Endothelial cell of umbilical vein (primary cell): ENCODE results near the gene MROH2A.

Experiments
- POLR2A ChIP-seq: IDR thresholded peaks from 2 replicates; pipeline ENCODE4 v1.6.1; 2012; ENCODE audit warnings: low read depth, mild to moderate bottlenecking, control low read depth, low read length
- TF ChIP-seq, protein P1 (sequence below), 2 donors: IDR thresholded peaks; 1 replicate in 1 of 2; 2 replicates in 1 of 2; pipeline ENCODE4 v1.5.1; 2011; ENCODE audit warnings: low read length in 2 of 2, mild to moderate bottlenecking in 2 of 2, moderate library complexity in 2 of 2, control low read depth in 1 of 2, inconsistent platforms in 1 of 2, low read depth in 1 of 2; ENCODE audit not compliant: insufficient read depth in 1 of 2; ENCODE audit errors: extremely low read depth in 1 of 2

DNA sequence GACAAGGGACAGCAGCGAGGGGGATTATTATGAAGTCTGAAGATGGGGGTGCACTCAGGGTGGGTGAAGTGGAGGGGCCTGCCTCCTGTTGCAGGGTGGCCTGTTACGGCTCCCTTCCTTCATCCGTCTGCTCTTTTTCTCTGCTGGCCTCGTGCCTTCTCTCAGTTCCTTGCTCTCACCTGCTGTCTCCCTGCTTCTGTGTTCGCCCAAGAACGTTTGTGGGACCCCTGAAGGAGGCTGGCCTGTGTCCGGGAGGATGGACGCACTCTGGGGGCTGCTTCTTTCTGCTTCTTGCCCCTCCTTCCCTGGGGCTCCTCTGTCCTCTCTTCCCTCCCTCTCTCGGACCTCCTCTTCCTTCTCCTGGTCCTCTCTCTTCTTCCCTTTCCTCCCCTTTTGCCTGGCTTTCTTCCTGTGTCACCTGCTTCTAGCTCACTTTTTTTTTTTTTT lies 13.8 kb downstream of the MROH2A start:
- TF ChIP-seq POLR2A: no peak
- TF ChIP-seq, protein P1, sequence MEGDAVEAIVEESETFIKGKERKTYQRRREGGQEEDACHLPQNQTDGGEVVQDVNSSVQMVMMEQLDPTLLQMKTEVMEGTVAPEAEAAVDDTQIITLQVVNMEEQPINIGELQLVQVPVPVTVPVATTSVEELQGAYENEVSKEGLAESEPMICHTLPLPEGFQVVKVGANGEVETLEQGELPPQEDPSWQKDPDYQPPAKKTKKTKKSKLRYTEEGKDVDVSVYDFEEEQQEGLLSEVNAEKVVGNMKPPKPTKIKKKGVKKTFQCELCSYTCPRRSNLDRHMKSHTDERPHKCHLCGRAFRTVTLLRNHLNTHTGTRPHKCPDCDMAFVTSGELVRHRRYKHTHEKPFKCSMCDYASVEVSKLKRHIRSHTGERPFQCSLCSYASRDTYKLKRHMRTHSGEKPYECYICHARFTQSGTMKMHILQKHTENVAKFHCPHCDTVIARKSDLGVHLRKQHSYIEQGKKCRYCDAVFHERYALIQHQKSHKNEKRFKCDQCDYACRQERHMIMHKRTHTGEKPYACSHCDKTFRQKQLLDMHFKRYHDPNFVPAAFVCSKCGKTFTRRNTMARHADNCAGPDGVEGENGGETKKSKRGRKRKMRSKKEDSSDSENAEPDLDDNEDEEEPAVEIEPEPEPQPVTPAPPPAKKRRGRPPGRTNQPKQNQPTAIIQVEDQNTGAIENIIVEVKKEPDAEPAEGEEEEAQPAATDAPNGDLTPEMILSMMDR (IDR thresholded peaks at IDR 0.05; ENCODE audit: extremely low read depth in 1 of 2, insufficient read depth in 1 of 2, low read depth in 1 of 2, low read length in 2 of 2): no peak
